ENCODE data around the gene MLH3.

The MLH3 gene

DNA sequence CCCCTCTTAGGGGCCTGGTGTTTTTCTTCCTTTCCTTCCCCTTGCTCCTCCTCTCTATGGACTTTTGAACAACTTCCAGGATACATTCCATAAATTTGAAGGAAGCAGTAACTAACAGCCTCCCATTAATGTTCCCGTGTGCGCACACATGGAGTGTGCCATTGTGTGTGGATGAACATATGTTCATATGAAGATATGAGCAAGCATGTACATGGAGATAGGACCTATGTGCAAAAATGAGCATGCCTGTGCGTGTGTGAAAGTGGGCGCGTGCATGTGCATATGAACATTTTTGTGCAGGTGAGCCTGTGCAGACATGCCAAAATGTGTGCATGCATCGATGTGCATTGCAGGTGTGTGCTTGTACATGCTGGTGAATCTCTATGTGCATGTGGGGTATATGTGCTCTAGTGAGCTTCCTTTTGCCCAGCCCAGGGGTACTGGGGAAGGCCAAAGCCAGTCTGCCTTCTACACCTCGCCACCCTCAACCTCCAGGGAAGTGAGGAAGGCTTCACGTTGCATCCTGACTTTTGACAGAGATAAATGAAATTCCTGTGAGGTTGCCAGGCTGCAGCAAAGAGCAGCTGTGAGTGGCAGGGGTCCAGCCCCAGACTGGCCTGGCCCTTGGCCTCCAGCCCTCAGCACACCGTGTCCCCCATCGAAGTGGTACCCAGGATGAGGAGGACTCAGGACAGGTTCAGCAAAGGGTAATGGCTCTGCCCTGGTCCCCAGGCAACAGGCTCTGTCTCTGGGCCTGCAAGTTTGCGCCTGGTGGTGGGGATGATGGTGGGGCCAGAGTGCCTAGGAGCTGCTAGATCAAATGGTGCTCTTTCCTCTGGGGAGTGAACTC lies 74.8 kb downstream of the MLH3 start:
- TF ChIP-seq CTCF (IDR thresholded peaks at IDR 0.05; ENCODE audit: low read depth, low read length) (no peak), MYC (IDR thresholded peaks at IDR 0.05; ENCODE audit: low read depth, low read length) (no peak), MAX (IDR thresholded peaks at IDR 0.05; ENCODE audit: low read depth, low read length) (no peak), POLR2A (IDR thresholded peaks at IDR 0.05; ENCODE audit: extremely low read depth, insufficient read length) (no peak)
- no peak overlapping the region for H3K4me3 ChIP-seq (ENCODE audit: low read depth, low read length)
- DNase-seq (ENCODE audit: low read depth) = no peak

GRCh38 chr14:74975059-74975810 lies 76.0 kb downstream of the MLH3 start:
- TF ChIP-seq MYC (IDR thresholded peaks at IDR 0.05; ENCODE audit: low read depth, low read length) (no peak), POLR2A (IDR thresholded peaks at IDR 0.05; ENCODE audit: extremely low read depth, insufficient read length) (no peak), CTCF (IDR thresholded peaks at IDR 0.05; ENCODE audit: low read depth, low read length) (no peak), MAX (IDR thresholded peaks at IDR 0.05; ENCODE audit: low read depth, low read length) (no peak)
- no peak for DNase-seq (ENCODE audit: low read depth)
- H3K4me3 ChIP-seq (ENCODE audit: low read depth, low read length) = no peak overlapping the region

GRCh38 chr14:74974364-74975058 lies 76.8 kb downstream of the MLH3 start:
- no peak overlapping the region for H3K4me3 ChIP-seq (ENCODE audit: low read depth, low read length)
- no peak for DNase-seq (ENCODE audit: low read depth)
- TF ChIP-seq MAX (IDR thresholded peaks at IDR 0.05; ENCODE audit: low read depth, low read length) (no peak), MYC (IDR thresholded peaks at IDR 0.05; ENCODE audit: low read depth, low read length) (no peak), POLR2A (IDR thresholded peaks at IDR 0.05; ENCODE audit: extremely low read depth, insufficient read length) (no peak)

DNA sequence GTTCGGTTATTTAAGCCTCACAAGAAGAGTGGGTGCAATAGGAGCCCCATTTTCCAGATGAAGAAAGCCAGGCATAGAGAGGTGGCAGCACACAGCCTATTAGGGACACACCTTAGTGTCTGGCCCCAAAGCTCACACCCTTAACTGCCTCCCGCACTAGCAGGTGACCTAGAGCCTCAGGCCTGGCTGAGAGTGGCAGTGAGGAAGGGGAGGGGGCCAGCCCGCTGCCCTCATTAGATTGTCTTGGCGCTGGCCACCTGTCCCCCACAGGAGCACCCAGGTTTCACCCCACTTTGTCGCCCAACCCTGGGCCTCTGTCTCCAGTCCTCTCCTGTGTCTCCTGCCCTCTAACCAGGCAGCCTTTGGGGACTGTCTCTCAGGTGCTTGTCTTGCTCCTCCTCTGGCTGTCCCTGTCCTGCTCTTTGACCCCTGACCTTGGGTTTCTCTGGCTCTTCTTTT lies 77.3 kb downstream of the MLH3 start:
- no peak overlapping the region for H3K4me3 ChIP-seq (ENCODE audit: low read depth, low read length)
- no peak for DNase-seq (ENCODE audit: low read depth)
- TF ChIP-seq POLR2A (IDR thresholded peaks at IDR 0.05; ENCODE audit: extremely low read depth, insufficient read length) = no peak
- no peak for TF ChIP-seq MYC (IDR thresholded peaks at IDR 0.05; ENCODE audit: low read depth, low read length)
- no peak for TF ChIP-seq CTCF (IDR thresholded peaks at IDR 0.05; ENCODE audit: low read depth, low read length)
- no peak for TF ChIP-seq MAX (IDR thresholded peaks at IDR 0.05; ENCODE audit: low read depth, low read length)

DNA sequence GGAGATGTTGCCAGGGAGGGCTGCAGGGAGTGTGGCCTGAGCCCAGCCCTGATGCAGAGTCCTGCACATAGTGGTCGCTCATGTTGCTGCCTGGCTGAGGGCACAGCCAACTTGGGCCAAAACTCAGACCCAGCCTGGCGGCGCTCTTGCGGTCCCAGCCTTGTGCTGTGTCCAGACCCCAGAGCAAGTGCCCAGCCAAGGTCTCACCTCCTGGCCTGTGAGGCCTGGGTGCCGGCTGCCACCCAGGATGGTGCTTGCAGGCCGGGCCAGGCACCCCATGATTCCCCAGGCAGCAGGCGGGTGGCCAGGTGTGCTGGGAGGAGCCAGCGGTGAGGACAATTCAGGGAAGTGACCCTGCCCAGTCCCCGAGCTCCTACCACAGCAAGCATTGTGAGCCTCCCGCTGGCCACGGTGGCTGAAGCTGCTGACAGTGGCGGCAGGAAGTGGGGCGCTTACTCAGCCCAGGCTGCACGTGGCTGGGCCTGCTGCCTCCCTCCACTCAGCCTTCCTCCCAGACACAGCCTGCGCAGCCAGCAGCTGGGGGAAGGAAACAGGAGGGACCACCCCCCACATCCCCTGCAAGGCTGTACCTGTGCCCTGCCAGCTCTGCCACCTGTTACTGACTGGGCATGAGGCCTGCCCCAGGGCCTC lies 78.1 kb downstream of the MLH3 start:
- DNase-seq (ENCODE audit: low read depth) = peak; percentile 74
- TF ChIP-seq MYC (IDR thresholded peaks at IDR 0.05; ENCODE audit: low read depth, low read length) (peak; percentile 94), CTCF (IDR thresholded peaks at IDR 0.05; ENCODE audit: low read depth, low read length) (no peak), MAX (IDR thresholded peaks at IDR 0.05; ENCODE audit: low read depth, low read length) (peak; percentile 95), POLR2A (IDR thresholded peaks at IDR 0.05; ENCODE audit: extremely low read depth, insufficient read length) (no peak)

More for the DNA sequence above, 78.1 kb downstream of the MLH3 start:
- H3K4me3 ChIP-seq (ENCODE audit: low read depth, low read length) = no peak overlapping the region

Measured in NB4 (cell line).